Measurements from ENCODE around the gene RAD51AP2. TPM values are rescaled to one million over a fixed set of nuclear protein-coding genes. Genes with fewer than 3 reads are reported as not detected.

Gene RAD51AP2
- total RNA-seq, 1 donor from 2014 or later = 0.23 TPM

- H3K9me3 Mint-ChIP-seq = peaks cover 17% of the 10 kb centered on the region
- no peak for DNase-seq (ENCODE audit: low read depth, low spot score)
- no peaks in the 10 kb centered on the region for H3K4me1 Mint-ChIP-seq
- H3K27me3 Mint-ChIP-seq (ENCODE audit: low read depth) = no peaks in the 10 kb centered on the region
- no peak overlapping the region for H3K4me3 Mint-ChIP-seq
- no peak overlapping the region for H3K27ac Mint-ChIP-seq (ENCODE audit: unreplicated experiment)
- peaks cover 8% of the 10 kb centered on the region for H3K36me3 Mint-ChIP-seq (ENCODE audit: low read depth)
- TF ChIP-seq CTCF (conservative IDR thresholded peaks at IDR 0.05) = no peak
These were observed 46.3 kb downstream of the RAD51AP2 start for GRCh38 chr2:17471979-17472378.

- Mint-ChIP-seq H3K4me3 (no peak overlapping the region), H3K27me3 (ENCODE audit: low read depth) (no peaks in the 10 kb centered on the region), H3K27ac (ENCODE audit: unreplicated experiment) (no peak overlapping the region), H3K9me3 (peaks cover 19% of the 10 kb centered on the region), H3K4me1 (no peaks in the 10 kb centered on the region), H3K36me3 (ENCODE audit: low read depth) (peaks cover 8% of the 10 kb centered on the region)
- TF ChIP-seq CTCF (conservative IDR thresholded peaks at IDR 0.05) = peak; percentile 63
- no peak for DNase-seq (ENCODE audit: low read depth, low spot score)
These were observed 47.2 kb downstream of the RAD51AP2 start for GRCh38 chr2:17470855-17471641.

- Mint-ChIP-seq H3K4me3 (no peak overlapping the region), H3K27me3 (ENCODE audit: low read depth) (peaks cover 3% of the 10 kb centered on the region), H3K9me3 (peaks cover 1% of the 10 kb centered on the region), H3K27ac (ENCODE audit: unreplicated experiment) (peak overlapping the region; percentile 53), H3K4me1 (no peaks in the 10 kb centered on the region), H3K36me3 (ENCODE audit: low read depth) (no peaks in the 10 kb centered on the region)
- TF ChIP-seq CTCF (conservative IDR thresholded peaks at IDR 0.05) = no peak
- no peak for DNase-seq (ENCODE audit: low read depth, low spot score)
These were observed 57.2 kb downstream of the RAD51AP2 start for GRCh38 chr2:17461087-17461475.

Other genes starting within 250 kb of the RAD51AP2 start
- 1.7 and 2.1 TPM in 2 replicates for gene VSNL1, start 22.3 kb upstream of the RAD51AP2 start, total RNA-seq
- gene SMC6, start 235.4 kb upstream of the RAD51AP2 start, total RNA-seq = 33.6 and 38.2 TPM in 2 replicates
- 29.7 and 31.2 TPM in 2 replicates for gene GEN1, start 235.7 kb upstream of the RAD51AP2 start, total RNA-seq